Measurements from ENCODE around the gene TMC3. TPM values are rescaled to one million over a fixed set of nuclear protein-coding genes. Genes with fewer than 3 reads are reported as not detected.
A peak's percentile ranks its signal among the peaks of the same experiment; 100 is the strongest.

The TMC3 gene
- total and polyA plus RNA-seq, 10 donors, result not detected

GRCh38 chr15:81312790-81313543, 61.0 kb downstream of the TMC3 start:
- intact Hi-C loops (cut with DNase I; ENCODE audit: low total_unique reads), result no loop called here
- DNase-seq, result peak; percentile 77
- H3K36me3 ChIP-seq, result peaks cover 0 to 90% (median 46%) of the 10 kb centered on the region in 6 donors
- peak overlapping the region; percentile 22 to 98 (median 82) for H3K27ac ChIP-seq
- H3K4me1 ChIP-seq, result peaks cover 27 to 99% (median 64%) of the 10 kb centered on the region in 6 donors
- no peaks in the 10 kb centered on the region for H3K27me3 ChIP-seq (replicated peaks in 1 of 7)
- H3K4me3 ChIP-seq, result peak overlapping the region in 1 of 8 donors; percentile 37
- H3K9me3 ChIP-seq, result no peaks in the 10 kb centered on the region
- WGBS, 5 donors, result 78 to 87% (median 83%) methylated on average over 17 to 22 of the region's 22 CpGs
- TF ChIP-seq CTCF (IDR thresholded peaks at IDR 0.05 in 8 of 11, conservative IDR thresholded peaks at IDR 0.05 in 3 of 11) (no peak), POLR2AphosphoS5 (IDR thresholded peaks at IDR 0.05) (peak; percentile 54 to 77 (median 66))

GRCh38 chr15:81311752-81312464, 62.1 kb downstream of the TMC3 start:
- peak; percentile 78 for DNase-seq
- Histone ChIP-seq H3K9me3 (no peaks in the 10 kb centered on the region), H3K27me3 (replicated peaks in 1 of 7) (no peaks in the 10 kb centered on the region), H3K36me3 (peaks cover 1 to 90% (median 47%) of the 10 kb centered on the region in 6 donors), H3K27ac (peak overlapping the region; percentile 22 to 98 (median 82)), H3K4me3 (peak overlapping the region in 1 of 8 donors; percentile 37), H3K4me1 (peaks cover 26 to 99% (median 57%) of the 10 kb centered on the region in 6 donors)
- WGBS, 5 donors, result 39 to 53% (median 51%) methylated on average over 10 of the region's 10 CpGs
- intact Hi-C loops (cut with DNase I; ENCODE audit: low total_unique reads), result no loop called here
- TF ChIP-seq CTCF (IDR thresholded peaks at IDR 0.05 in 8 of 11, conservative IDR thresholded peaks at IDR 0.05 in 3 of 11), result no peak
- TF ChIP-seq POLR2A (IDR thresholded peaks at IDR 0.05), result no peak
- TF ChIP-seq POLR2AphosphoS5 (IDR thresholded peaks at IDR 0.05), result peak in 2 of 3 donors; percentile 44 to 75

GRCh38 chr15:81310480-81310879, 63.5 kb downstream of the TMC3 start:
- Histone ChIP-seq H3K27me3 (replicated peaks in 1 of 7) (no peaks in the 10 kb centered on the region), H3K4me3 (no peak overlapping the region), H3K4me1 (peaks cover 28 to 99% (median 56%) of the 10 kb centered on the region in 6 donors), H3K9me3 (no peaks in the 10 kb centered on the region), H3K27ac (peak overlapping the region in 7 of 8 donors; percentile 2 to 98 (median 83)), H3K36me3 (peaks cover 7 to 94% (median 61%) of the 10 kb centered on the region in 6 donors)
- WGBS, 5 donors, result 95 to 97% (median 96%) methylated on average over 5 of the region's 5 CpGs
- intact Hi-C loops (cut with DNase I; ENCODE audit: low total_unique reads), result no loop called here
- DNase-seq, result no peak
- TF ChIP-seq POLR2AphosphoS5 (IDR thresholded peaks at IDR 0.05) (peak in 2 of 3 donors; percentile 51 to 65), CTCF (IDR thresholded peaks at IDR 0.05 in 8 of 11, conservative IDR thresholded peaks at IDR 0.05 in 3 of 11) (no peak)

Data from spleen (tissue), 11 donors.